Sigmoid colon (tissue), 3 donors: ENCODE measurements around the gene PRKCSH.

Experiments
- POLR2A ChIP-seq, 2 donors: fragments of 450-650 bp; IDR thresholded peaks; one replicate each; pipeline ENCODE4 v1.6.1; 2016; ENCODE audit warnings: antibody characterized with exemption in 2 of 2, mild to moderate bottlenecking in 2 of 2, moderate library complexity in 2 of 2
- TF ChIP-seq, protein P1 (sequence below), 4 experiments: fragments of 450-650 bp in 3 of 4; fragments of 200-600 bp in 1 of 4; IDR thresholded peaks; one replicate each; pipeline ENCODE4 v1.5.1; 2016 to 2019; ENCODE audit warnings: antibody characterized with exemption in 4 of 4, mild to moderate bottlenecking in 3 of 4, moderate library complexity in 2 of 4

DNA sequence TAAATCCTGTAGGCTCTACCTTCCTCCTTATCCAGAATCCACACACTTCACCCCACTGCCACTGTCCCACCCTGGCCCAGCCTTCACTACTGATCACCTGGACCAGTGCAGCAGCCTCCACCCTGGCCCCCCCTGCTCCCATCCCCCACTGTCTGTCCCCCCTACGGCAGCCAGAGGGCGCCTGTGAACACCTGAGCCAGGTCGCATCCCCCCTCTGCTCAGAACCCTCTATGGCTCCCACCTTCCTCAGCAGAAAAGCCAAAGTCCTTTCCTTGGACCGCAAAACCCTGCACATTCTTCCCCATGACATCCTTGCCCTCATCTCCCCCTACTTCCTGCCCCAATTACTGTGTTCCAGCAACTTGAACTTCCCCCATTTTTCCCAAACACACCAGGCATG is 24.8 kb downstream of the PRKCSH start:
- no peak for TF ChIP-seq POLR2A (IDR thresholded peaks at IDR 0.05)
- TF ChIP-seq, protein P1, sequence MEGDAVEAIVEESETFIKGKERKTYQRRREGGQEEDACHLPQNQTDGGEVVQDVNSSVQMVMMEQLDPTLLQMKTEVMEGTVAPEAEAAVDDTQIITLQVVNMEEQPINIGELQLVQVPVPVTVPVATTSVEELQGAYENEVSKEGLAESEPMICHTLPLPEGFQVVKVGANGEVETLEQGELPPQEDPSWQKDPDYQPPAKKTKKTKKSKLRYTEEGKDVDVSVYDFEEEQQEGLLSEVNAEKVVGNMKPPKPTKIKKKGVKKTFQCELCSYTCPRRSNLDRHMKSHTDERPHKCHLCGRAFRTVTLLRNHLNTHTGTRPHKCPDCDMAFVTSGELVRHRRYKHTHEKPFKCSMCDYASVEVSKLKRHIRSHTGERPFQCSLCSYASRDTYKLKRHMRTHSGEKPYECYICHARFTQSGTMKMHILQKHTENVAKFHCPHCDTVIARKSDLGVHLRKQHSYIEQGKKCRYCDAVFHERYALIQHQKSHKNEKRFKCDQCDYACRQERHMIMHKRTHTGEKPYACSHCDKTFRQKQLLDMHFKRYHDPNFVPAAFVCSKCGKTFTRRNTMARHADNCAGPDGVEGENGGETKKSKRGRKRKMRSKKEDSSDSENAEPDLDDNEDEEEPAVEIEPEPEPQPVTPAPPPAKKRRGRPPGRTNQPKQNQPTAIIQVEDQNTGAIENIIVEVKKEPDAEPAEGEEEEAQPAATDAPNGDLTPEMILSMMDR (IDR thresholded peaks at IDR 0.05), result no peak
